Cerebellar cortex (tissue), 1 donor: ENCODE results near the gene TRPM2.

ENCODE experiments used
- DNase-seq: peaks from one replicate; pipeline ENCODE4 v3.0.0-alpha.2; 2015; ENCODE audit warnings: low spot score

Gene TRPM2

GRCh38 chr21:44483288-44484237 is 130.1 kb downstream of the TRPM2 start:
- no peak for DNase-seq

GRCh38 chr21:44484498-44485253 is 131.3 kb downstream of the TRPM2 start:
- no peak for DNase-seq

- DNase-seq, result no peak
These were observed 131.9 kb downstream of the TRPM2 start for GRCh38 chr21:44485254-44485793.

- DNase-seq, result no peak
These were observed 132.4 kb downstream of the TRPM2 start for GRCh38 chr21:44485796-44486195.

- no peak for DNase-seq
These were observed 132.9 kb downstream of the TRPM2 start for GRCh38 chr21:44486302-44486701.

- peak; percentile 21 for DNase-seq
These were observed 134.4 kb downstream of the TRPM2 start for GRCh38 chr21:44487831-44488230.

- DNase-seq, result no peak
These were observed 136.5 kb downstream of the TRPM2 start for GRCh38 chr21:44489962-44490361.

- DNase-seq, result no peak
These were observed 137.0 kb downstream of the TRPM2 start for GRCh38 chr21:44490405-44490804.

GRCh38 chr21:44490816-44491215 is 137.4 kb downstream of the TRPM2 start:
- no peak for DNase-seq
